ENCODE measurements around the gene ZGRF1. TPM values are rescaled to one million over a fixed set of nuclear protein-coding genes. Genes with fewer than 3 reads are reported as not detected.

Gene ZGRF1
- total RNA-seq, 1 donor from 2014 or later: 128 TPM

DNA sequence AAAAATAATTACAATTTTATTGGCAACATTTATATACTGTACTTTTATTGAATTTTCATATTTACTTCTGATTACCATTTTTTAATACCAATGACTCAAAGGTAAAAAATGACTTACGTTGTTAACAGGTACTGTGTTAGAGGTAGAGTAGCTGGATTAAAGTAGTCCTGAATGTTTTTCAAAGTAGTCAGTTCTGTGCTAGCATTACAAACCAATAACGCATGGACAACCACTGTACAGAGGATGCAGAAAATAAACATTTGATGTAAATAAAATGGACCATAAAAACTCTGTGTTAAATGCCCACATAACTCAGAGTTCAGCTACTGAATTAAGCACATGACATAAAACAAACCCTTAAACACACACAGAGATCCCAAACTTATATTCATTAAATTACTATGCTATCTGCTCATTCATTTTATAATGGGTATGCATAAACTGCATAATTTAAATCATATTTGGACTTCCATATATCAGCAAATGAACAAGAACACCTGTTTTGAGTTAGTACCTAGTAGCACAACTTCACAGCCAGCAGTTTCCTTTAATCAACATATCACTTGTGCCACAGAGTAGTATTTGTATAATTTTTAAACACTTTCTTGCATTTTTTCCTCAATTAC, 74.3 kb downstream of the ZGRF1 start:
- Mint-ChIP-seq H3K36me3 (peaks cover 15% of the 10 kb centered on the region), H3K4me3 (no peak overlapping the region), H3K27me3 (ENCODE audit: insufficient read depth, low read depth) (no peaks in the 10 kb centered on the region), H3K4me1 (no peaks in the 10 kb centered on the region), H3K27ac (no peak overlapping the region), H3K9me3 (peaks cover 4% of the 10 kb centered on the region)
- H3K79me2 ChIP-seq (ENCODE audit: low read depth): no peaks in the 10 kb centered on the region
- no peaks in the 10 kb centered on the region for H3F3A ChIP-seq (ENCODE audit: low read depth)
- no peaks in the 10 kb centered on the region for H3K9me3 ChIP-seq (ENCODE audit: low read depth)
- no peak overlapping the region for H2AFZ ChIP-seq (replicated peaks)
- H3K27ac ChIP-seq: no peak overlapping the region
- H3K4me2 ChIP-seq: no peak overlapping the region
- no peaks in the 10 kb centered on the region for H3K27me3 ChIP-seq
- H4K20me1 ChIP-seq (ENCODE audit: low read depth): no peaks in the 10 kb centered on the region
- H3K36me3 ChIP-seq: peaks cover 19% of the 10 kb centered on the region
- no peak for DNase-seq (ENCODE audit: low spot score)
- no peak overlapping the region for H3K9ac ChIP-seq
- TF ChIP-seq EZH2phosphoT487 (IDR thresholded peaks at IDR 0.05): no peak
- TF ChIP-seq EZH2 (IDR thresholded peaks at IDR 0.05): no peak
- TF ChIP-seq, protein P1, sequence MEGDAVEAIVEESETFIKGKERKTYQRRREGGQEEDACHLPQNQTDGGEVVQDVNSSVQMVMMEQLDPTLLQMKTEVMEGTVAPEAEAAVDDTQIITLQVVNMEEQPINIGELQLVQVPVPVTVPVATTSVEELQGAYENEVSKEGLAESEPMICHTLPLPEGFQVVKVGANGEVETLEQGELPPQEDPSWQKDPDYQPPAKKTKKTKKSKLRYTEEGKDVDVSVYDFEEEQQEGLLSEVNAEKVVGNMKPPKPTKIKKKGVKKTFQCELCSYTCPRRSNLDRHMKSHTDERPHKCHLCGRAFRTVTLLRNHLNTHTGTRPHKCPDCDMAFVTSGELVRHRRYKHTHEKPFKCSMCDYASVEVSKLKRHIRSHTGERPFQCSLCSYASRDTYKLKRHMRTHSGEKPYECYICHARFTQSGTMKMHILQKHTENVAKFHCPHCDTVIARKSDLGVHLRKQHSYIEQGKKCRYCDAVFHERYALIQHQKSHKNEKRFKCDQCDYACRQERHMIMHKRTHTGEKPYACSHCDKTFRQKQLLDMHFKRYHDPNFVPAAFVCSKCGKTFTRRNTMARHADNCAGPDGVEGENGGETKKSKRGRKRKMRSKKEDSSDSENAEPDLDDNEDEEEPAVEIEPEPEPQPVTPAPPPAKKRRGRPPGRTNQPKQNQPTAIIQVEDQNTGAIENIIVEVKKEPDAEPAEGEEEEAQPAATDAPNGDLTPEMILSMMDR (IDR thresholded peaks at IDR 0.05): no peak
- H3K4me1 ChIP-seq: no peaks in the 10 kb centered on the region
- no peak overlapping the region for H3K4me3 ChIP-seq

DNA sequence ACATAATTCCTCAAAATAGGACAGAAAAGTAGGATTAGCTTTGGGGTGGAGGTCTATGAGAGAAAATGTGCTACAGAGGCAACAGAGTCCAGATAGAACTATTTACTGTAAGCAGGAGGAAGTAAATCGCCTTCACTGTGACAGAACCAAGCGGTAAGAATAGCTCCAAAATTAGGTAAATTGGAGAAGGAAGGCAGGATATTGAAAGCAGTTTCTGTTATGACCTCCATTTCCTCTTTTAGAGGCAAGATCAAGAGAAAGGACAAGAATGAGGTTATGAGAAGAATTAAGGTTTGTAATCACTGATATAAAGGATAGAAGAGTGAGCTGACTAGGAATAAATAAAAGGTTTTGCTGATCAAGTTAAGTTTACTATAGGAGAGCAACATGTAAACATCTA, 76.6 kb downstream of the ZGRF1 start:
- Histone ChIP-seq H3K9ac (no peak overlapping the region), H3K4me2 (no peak overlapping the region), H3K9me3 (ENCODE audit: low read depth) (no peaks in the 10 kb centered on the region), H3K79me2 (ENCODE audit: low read depth) (no peaks in the 10 kb centered on the region), H3K4me1 (no peaks in the 10 kb centered on the region), H3K27ac (no peak overlapping the region), H3K36me3 (peaks cover 19% of the 10 kb centered on the region), H3K27me3 (no peaks in the 10 kb centered on the region), H3F3A (ENCODE audit: low read depth) (no peaks in the 10 kb centered on the region), H3K4me3 (no peak overlapping the region), H2AFZ (replicated peaks) (no peak overlapping the region), H4K20me1 (ENCODE audit: low read depth) (no peaks in the 10 kb centered on the region)
- Mint-ChIP-seq H3K27ac (no peak overlapping the region), H3K27me3 (ENCODE audit: insufficient read depth, low read depth) (no peaks in the 10 kb centered on the region), H3K4me1 (no peaks in the 10 kb centered on the region), H3K4me3 (no peak overlapping the region), H3K9me3 (no peaks in the 10 kb centered on the region), H3K36me3 (peaks cover 14% of the 10 kb centered on the region)
- no peak for TF ChIP-seq EZH2phosphoT487 (IDR thresholded peaks at IDR 0.05)
- no peak for TF ChIP-seq EZH2 (IDR thresholded peaks at IDR 0.05)
- TF ChIP-seq, protein P1 (IDR thresholded peaks at IDR 0.05): no peak
- DNase-seq (ENCODE audit: low spot score): no peak

DNA sequence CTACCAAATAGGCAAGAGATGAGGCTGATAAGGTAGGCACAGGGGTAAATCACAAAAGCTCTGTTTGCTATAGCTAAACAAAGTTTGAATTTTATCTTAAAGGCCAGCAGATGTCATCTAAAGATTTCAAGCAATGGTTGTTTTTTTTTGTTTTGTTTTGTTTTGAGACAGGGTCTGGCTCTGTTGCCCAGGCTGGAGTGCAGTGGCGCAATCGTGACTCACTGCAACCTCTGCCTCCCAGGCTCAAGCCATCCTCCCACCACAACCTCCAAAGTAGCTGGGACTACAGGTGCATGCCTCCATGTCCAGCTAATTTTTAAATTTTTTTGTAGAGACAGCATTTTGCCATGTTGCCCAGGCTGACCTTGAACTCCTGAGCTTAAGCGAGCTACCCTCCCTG, 77.7 kb downstream of the ZGRF1 start:
- no peaks in the 10 kb centered on the region for H3K27me3 Mint-ChIP-seq (ENCODE audit: insufficient read depth, low read depth)
- H3K4me2 ChIP-seq: no peak overlapping the region
- no peaks in the 10 kb centered on the region for H3K27me3 ChIP-seq
- no peak overlapping the region for H3K27ac ChIP-seq
- no peak overlapping the region for H3K27ac Mint-ChIP-seq
- H3K36me3 ChIP-seq: peaks cover 19% of the 10 kb centered on the region
- no peak overlapping the region for H3K4me3 Mint-ChIP-seq
- H3K4me1 ChIP-seq: no peaks in the 10 kb centered on the region
- H3K36me3 Mint-ChIP-seq: peaks cover 15% of the 10 kb centered on the region
- no peaks in the 10 kb centered on the region for H3F3A ChIP-seq (ENCODE audit: low read depth)
- TF ChIP-seq EZH2phosphoT487 (IDR thresholded peaks at IDR 0.05): no peak
- no peak for TF ChIP-seq EZH2 (IDR thresholded peaks at IDR 0.05)
- TF ChIP-seq, protein P1 (IDR thresholded peaks at IDR 0.05): no peak
- H4K20me1 ChIP-seq (ENCODE audit: low read depth): no peaks in the 10 kb centered on the region
- H3K4me1 Mint-ChIP-seq: no peaks in the 10 kb centered on the region
- DNase-seq (ENCODE audit: low spot score): no peak
- H2AFZ ChIP-seq (replicated peaks): no peak overlapping the region
- no peaks in the 10 kb centered on the region for H3K9me3 Mint-ChIP-seq
- H3K79me2 ChIP-seq (ENCODE audit: low read depth): no peaks in the 10 kb centered on the region
- no peaks in the 10 kb centered on the region for H3K9me3 ChIP-seq (ENCODE audit: low read depth)
- H3K4me3 ChIP-seq: no peak overlapping the region
- H3K9ac ChIP-seq: no peak overlapping the region
